Measurements from ENCODE around the gene SWT1. TPM values are rescaled to one million over a fixed set of nuclear protein-coding genes. Genes with fewer than 3 reads are reported as not detected.

SWT1 gene
- total RNA-seq, 2 experiments from 2014 or later, result 4.1 to 5.3 TPM

DNA sequence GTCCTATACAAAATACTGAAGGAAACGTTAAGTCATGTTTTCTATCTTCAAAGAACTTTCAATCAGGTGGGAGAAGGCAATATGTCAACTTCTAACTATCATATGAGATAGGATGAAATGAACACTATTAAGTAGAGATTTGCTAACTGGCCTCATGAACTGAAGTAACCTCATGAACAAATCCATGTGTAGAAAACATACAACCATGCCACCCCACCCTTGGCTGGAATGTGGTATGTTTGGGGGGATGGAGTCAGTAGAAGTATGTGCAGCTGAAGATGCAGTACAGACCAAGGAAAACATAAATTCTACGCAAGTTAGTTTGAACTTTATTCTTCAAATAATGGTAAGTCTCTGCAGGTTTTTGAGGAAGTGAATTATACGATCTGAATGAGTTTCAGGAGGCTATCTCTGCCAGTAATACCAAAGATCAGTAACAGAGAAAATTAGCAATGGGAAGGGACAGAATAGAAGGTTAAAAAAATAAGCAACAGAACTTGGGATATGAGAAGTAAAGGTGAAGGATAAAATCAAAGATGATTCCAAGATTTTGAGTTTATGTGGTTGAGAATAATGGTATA is 4.7 kb upstream of the SWT1 start:
- no peak for DNase-seq
- H3K27me3 ChIP-seq (ENCODE audit: control insufficient read depth in 1 of 2, insufficient read depth in 2 of 2, low read length in 2 of 2), result no peaks in the 10 kb centered on the region
- POLR2A ChIA-PET, result no interaction called here
- no peak overlapping the region for H3K27ac ChIP-seq (ENCODE audit: low read depth in 1 of 2, low read length in 2 of 2)
- CTCF ChIA-PET, result no interaction called here
- ATAC-seq (ENCODE audit: poor library complexity), result no peak
- no peaks in the 10 kb centered on the region for H3K27me3 Mint-ChIP-seq
- no peak overlapping the region for H3K4me3 Mint-ChIP-seq
- H3K4me3 ChIP-seq (ENCODE audit: low read length), result no peak overlapping the region
- H3K4me1 Mint-ChIP-seq (ENCODE audit: low read depth), result peaks cover 40% of the 10 kb centered on the region
- H3K36me3 ChIP-seq (ENCODE audit: insufficient read depth, low read length), result peaks cover 25% of the 10 kb centered on the region
- H3K36me3 Mint-ChIP-seq (ENCODE audit: low read depth), result peaks cover 49% of the 10 kb centered on the region
- no peaks in the 10 kb centered on the region for H3K9me3 Mint-ChIP-seq
- H3K27ac Mint-ChIP-seq, result no peak overlapping the region
- intact Hi-C loops (cut with DNase I, micrococcal nuclease), result loop anchor here (2.0 to 10.0 kb wide), 3 partner anchors 107 to 1517 kb away; partner anchors contain the start of genes ARPC5 (in 1 of the 2) and RNF2 (in 1 of the 2)
- TF ChIP-seq, protein P1, sequence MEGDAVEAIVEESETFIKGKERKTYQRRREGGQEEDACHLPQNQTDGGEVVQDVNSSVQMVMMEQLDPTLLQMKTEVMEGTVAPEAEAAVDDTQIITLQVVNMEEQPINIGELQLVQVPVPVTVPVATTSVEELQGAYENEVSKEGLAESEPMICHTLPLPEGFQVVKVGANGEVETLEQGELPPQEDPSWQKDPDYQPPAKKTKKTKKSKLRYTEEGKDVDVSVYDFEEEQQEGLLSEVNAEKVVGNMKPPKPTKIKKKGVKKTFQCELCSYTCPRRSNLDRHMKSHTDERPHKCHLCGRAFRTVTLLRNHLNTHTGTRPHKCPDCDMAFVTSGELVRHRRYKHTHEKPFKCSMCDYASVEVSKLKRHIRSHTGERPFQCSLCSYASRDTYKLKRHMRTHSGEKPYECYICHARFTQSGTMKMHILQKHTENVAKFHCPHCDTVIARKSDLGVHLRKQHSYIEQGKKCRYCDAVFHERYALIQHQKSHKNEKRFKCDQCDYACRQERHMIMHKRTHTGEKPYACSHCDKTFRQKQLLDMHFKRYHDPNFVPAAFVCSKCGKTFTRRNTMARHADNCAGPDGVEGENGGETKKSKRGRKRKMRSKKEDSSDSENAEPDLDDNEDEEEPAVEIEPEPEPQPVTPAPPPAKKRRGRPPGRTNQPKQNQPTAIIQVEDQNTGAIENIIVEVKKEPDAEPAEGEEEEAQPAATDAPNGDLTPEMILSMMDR (IDR thresholded peaks at IDR 0.05), result no peak
- peaks cover 11% of the 10 kb centered on the region for H3K4me1 ChIP-seq (ENCODE audit: insufficient read depth, low read length)
- no peaks in the 10 kb centered on the region for H3K9me3 ChIP-seq (ENCODE audit: control insufficient read depth in 1 of 2, insufficient read depth in 1 of 2, low read length in 2 of 2)

DNA sequence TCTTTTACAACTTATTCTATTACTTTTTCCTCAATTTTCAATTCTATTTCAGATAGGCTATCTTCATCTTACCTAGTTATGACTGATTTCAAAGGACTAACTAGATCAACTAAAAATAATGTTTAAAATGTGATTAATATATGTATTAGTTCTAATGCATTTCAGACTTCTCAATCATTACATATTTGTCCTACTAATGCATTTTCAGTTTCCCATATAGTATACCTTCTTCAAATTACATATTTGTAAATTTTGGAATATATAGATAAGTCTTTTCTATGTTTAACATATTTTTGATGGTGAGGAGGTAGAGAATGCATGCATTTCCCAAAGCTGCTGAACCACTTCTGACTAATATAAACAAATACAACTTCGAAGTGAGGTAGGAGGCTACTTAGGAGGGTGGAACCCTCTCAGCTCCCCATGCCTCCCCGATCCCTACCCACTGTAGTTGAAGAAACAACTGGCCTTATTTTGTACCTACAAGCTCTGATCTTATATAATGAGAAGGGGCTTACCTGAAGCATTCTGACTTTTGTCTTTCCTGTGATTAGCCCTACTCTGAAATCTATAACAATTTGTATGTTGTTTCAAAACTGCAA is 2.0 kb upstream of the SWT1 start:
- Mint-ChIP-seq H3K27me3 (no peaks in the 10 kb centered on the region), H3K9me3 (no peaks in the 10 kb centered on the region), H3K27ac (peak overlapping the region; percentile 95), H3K4me3 (peak overlapping the region; percentile 99), H3K4me1 (ENCODE audit: low read depth) (peaks cover 56% of the 10 kb centered on the region), H3K36me3 (ENCODE audit: low read depth) (peaks cover 30% of the 10 kb centered on the region)
- intact Hi-C loops (cut with DNase I, micrococcal nuclease), result loop anchor here (2.0 to 10.0 kb wide), 5 partner anchors 108 to 1520 kb away; partner anchors contain the start of genes ARPC5 (in 1 of the 2) and RNF2 (in 1 of the 2)
- H3K9me3 ChIP-seq (ENCODE audit: control insufficient read depth in 1 of 2, insufficient read depth in 1 of 2, low read length in 2 of 2), result no peaks in the 10 kb centered on the region
- ATAC-seq (ENCODE audit: poor library complexity) (no peak), DNase-seq (no peak)
- TF ChIP-seq, protein P1 (IDR thresholded peaks at IDR 0.05), result no peak
- CTCF ChIA-PET, result interaction anchor here (0.5 to 1.3 kb wide), 5 partner anchors 21 to 1220 kb away, joined by 3 read pairs; partner anchors contain the start of genes ODR4 and TPR
- H3K27ac ChIP-seq (ENCODE audit: low read depth in 1 of 2, low read length in 2 of 2), result peak overlapping the region in 1 of 2 donors; percentile 97
- peaks cover 5% of the 10 kb centered on the region for H3K36me3 ChIP-seq (ENCODE audit: insufficient read depth, low read length)
- no peaks in the 10 kb centered on the region for H3K27me3 ChIP-seq (ENCODE audit: control insufficient read depth in 1 of 2, insufficient read depth in 2 of 2, low read length in 2 of 2)
- peak overlapping the region; percentile 92 for H3K4me3 ChIP-seq (ENCODE audit: low read length)
- POLR2A ChIA-PET, result interaction anchor here (1.1 to 4.2 kb wide), 6 partner anchors 110 to 1220 kb away, joined by 3 to 38 read pairs (median 14); partner anchors contain the start of genes EDEM3, IVNS1ABP, ODR4 and RNF2
- H3K4me1 ChIP-seq (ENCODE audit: insufficient read depth, low read length), result peaks cover 16% of the 10 kb centered on the region

DNA sequence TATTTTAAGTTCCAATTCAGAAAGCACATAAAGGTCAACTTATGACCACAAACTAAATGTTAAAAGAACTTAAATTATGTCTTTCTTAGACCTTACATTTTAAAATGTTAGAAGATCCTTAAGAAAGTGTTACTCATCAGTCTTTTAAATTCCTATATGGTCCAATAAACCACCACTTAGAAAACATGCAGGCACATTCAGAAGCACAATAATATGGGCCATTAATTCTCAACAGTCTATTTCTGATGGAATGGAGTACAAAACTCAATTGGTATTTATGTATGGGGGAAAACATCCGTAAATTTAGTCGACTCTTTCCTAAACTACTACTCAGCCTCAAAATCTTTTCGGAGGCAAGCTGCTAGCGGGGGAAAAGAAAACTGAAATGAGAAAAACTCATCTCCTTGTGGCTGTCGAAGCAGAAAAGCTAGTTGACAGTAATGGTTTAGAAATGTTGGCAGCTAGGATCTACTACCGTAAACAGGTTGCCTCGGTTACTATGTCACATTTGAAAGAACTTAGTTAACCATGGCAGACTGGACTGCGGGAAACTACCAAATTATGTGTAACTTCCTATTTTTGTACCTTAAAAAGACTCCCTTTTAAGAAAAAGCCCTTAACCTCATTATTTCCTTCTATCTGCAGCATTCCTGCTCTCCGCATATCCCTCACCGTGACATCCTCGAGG is 1.2 kb upstream of the SWT1 start:
- peak in 4 of 14 experiments; percentile 3 to 73 (median 63) for DNase-seq
- peaks cover 16% of the 10 kb centered on the region for H3K4me1 ChIP-seq (ENCODE audit: insufficient read depth, low read length)
- no peaks in the 10 kb centered on the region for H3K9me3 ChIP-seq (ENCODE audit: control insufficient read depth in 1 of 2, insufficient read depth in 1 of 2, low read length in 2 of 2)
- Mint-ChIP-seq H3K9me3 (no peaks in the 10 kb centered on the region), H3K4me1 (ENCODE audit: low read depth) (peaks cover 56% of the 10 kb centered on the region), H3K27ac (peak overlapping the region; percentile 95), H3K27me3 (no peaks in the 10 kb centered on the region), H3K4me3 (peak overlapping the region; percentile 99), H3K36me3 (ENCODE audit: low read depth) (peaks cover 26% of the 10 kb centered on the region)
- H3K4me3 ChIP-seq (ENCODE audit: low read length), result peak overlapping the region; percentile 92
- peak; percentile 7 for ATAC-seq (ENCODE audit: poor library complexity)
- ChIA-PET POLR2A (interaction anchor here (0.7 to 4.2 kb wide), 16 partner anchors 9 to 1220 kb away, joined by 3 to 38 read pairs (median 4); partner anchors contain the start of genes EDEM3, IVNS1ABP, ODR4 and RNF2), CTCF (interaction anchor here (0.5 to 0.8 kb wide), 3 partner anchors 14 to 1219 kb away, joined by 3 read pairs; partner anchors contain the start of gene TPR)
- peak overlapping the region; percentile 92 to 97 for H3K27ac ChIP-seq (ENCODE audit: low read depth in 1 of 2, low read length in 2 of 2)
- intact Hi-C loops (cut with DNase I, micrococcal nuclease), result loop anchor here (2.0 to 10.0 kb wide), 7 partner anchors 108 to 1521 kb away; partner anchors contain the start of genes EDEM3 (in 2 of the 2), ARPC5 (in 1 of the 2), ODR4 (in 1 of the 2) and RNF2 (in 1 of the 2)
- H3K36me3 ChIP-seq (ENCODE audit: insufficient read depth, low read length), result no peaks in the 10 kb centered on the region
- TF ChIP-seq, protein P1 (IDR thresholded peaks at IDR 0.05), result no peak
- no peaks in the 10 kb centered on the region for H3K27me3 ChIP-seq (ENCODE audit: control insufficient read depth in 1 of 2, insufficient read depth in 2 of 2, low read length in 2 of 2)
